GM23338 (cell line): ENCODE data around the gene LRP10. TPM values are rescaled to one million over a fixed set of nuclear protein-coding genes. Genes with fewer than 3 reads are reported as not detected.

Source experiments
- ATAC-seq: fragments of 200-7000 bp; cut with Tn5 transposase; 3 replicates; pipeline ENCODE4 v1.9.1; 2020
- DNase-seq: peaks from one replicate; pipeline ENCODE4 v3.0.0-alpha.2; 2015; ENCODE audit warnings: low spot score
- H2AFZ ChIP-seq: fragments of 200-600 bp; sonication (generic); 2 replicates; pipeline ENCODE4 v1.8.0; 2016; ENCODE audit warnings: antibody characterized with exemption, mild to moderate bottlenecking, moderate library complexity
- H3F3A ChIP-seq: fragments of 200-600 bp; sonication (generic); replicated peaks from 2 replicates; pipeline ENCODE4 v1.8.0; 2017; ENCODE audit warnings: antibody characterized with exemption, mixed run types, low read depth
- H3K27ac ChIP-seq: fragments of 200-600 bp; sonication (generic); 2 replicates; pipeline ENCODE4 v1.6.1; 2016; ENCODE audit warnings: low read depth
- H3K27me3 ChIP-seq: fragments of 200-600 bp; sonication (generic); 2 replicates; pipeline ENCODE4 v1.8.0; 2016; ENCODE audit warnings: mild to moderate bottlenecking, mixed run types, moderate library complexity; ENCODE audit not compliant: insufficient read depth
- H3K36me3 ChIP-seq: fragments of 200-600 bp; sonication (generic); 2 replicates; pipeline ENCODE4 v1.8.0; 2016; ENCODE audit warnings: mild to moderate bottlenecking; ENCODE audit not compliant: insufficient read depth
- H3K4me1 ChIP-seq: fragments of 200-600 bp; sonication (generic); 2 replicates; pipeline ENCODE4 v1.8.0; 2016; ENCODE audit warnings: mild to moderate bottlenecking, moderate library complexity; ENCODE audit not compliant: insufficient read depth
- H3K4me2 ChIP-seq: fragments of 200-600 bp; sonication (generic); 2 replicates; pipeline ENCODE4 v1.7.1; 2017; ENCODE audit warnings: mixed run types
- H3K4me3 ChIP-seq: fragments of 200-600 bp; sonication (generic); 2 replicates; pipeline ENCODE4 v1.6.1; 2016; ENCODE audit warnings: mixed run types
- H3K79me2 ChIP-seq: fragments of 200-600 bp; sonication (generic); replicated peaks from 2 replicates; pipeline ENCODE4 v1.8.0; 2017; ENCODE audit warnings: mild to moderate bottlenecking; ENCODE audit not compliant: insufficient read depth
- H3K9me2 ChIP-seq: fragments of 200-600 bp; sonication (generic); 2 replicates; pipeline ENCODE4 v1.8.0; 2017; ENCODE audit not compliant: insufficient read depth
- H4K20me1 ChIP-seq: fragments of 200-600 bp; sonication (generic); replicated peaks from 2 replicates; pipeline ENCODE4 v1.8.0; 2017; ENCODE audit warnings: mild to moderate bottlenecking; ENCODE audit not compliant: insufficient read depth
- H3K27ac Mint-ChIP-seq: 2 replicates; pipeline ENCODE4 v1.8.0; 2020; ENCODE audit warnings: inconsistent platforms, mild to moderate bottlenecking, moderate library complexity, mixed read lengths
- H3K27me3 Mint-ChIP-seq: 3 replicates; pipeline ENCODE4 v1.8.0; 2022; ENCODE audit warnings: low read depth, mild to moderate bottlenecking, moderate library complexity, mixed read lengths, inconsistent platforms; ENCODE audit not compliant: insufficient read depth, poor library complexity
- H3K36me3 Mint-ChIP-seq: 3 replicates; pipeline ENCODE4 v1.8.0; 2021; ENCODE audit warnings: low read depth, mild to moderate bottlenecking, inconsistent platforms, moderate library complexity, mixed read lengths
- H3K4me1 Mint-ChIP-seq: 3 replicates; pipeline ENCODE4 v1.8.0; 2020; ENCODE audit warnings: mild to moderate bottlenecking, inconsistent platforms, mixed read lengths
- H3K4me3 Mint-ChIP-seq: 3 replicates; pipeline ENCODE4 v1.8.0; 2021; ENCODE audit warnings: moderate library complexity, mild to moderate bottlenecking, inconsistent platforms, mixed read lengths
- H3K9me3 Mint-ChIP-seq: 3 replicates; pipeline ENCODE4 v1.8.0; 2020; ENCODE audit warnings: moderate library complexity, mild to moderate bottlenecking, inconsistent platforms, mixed read lengths
- CREB1 ChIP-seq: fragments of 250-450 bp; sonication (Bioruptor Pico); IDR thresholded peaks from 2 replicates; pipeline ENCODE4 v1.5.0; 2020; ENCODE audit warnings: low read depth, mild to moderate bottlenecking, moderate library complexity
- CTCF ChIP-seq, 2 experiments: fragments of 200-600 bp in 1 of 2; sonication (generic) in 1 of 2; conservative IDR thresholded peaks; 2 replicates each; pipeline versions ENCODE4 v1.5.1 to v1.6.1; 2016 to 2017; ENCODE audit warnings: antibody characterized with exemption in 2 of 2, low read depth in 2 of 2, mild to moderate bottlenecking in 2 of 2, moderate library complexity in 1 of 2
- ETS1 ChIP-seq: IDR thresholded peaks from 2 replicates; pipeline ENCODE4 v1.6.1; 2016; ENCODE audit warnings: antibody characterized with exemption
- EZH2 ChIP-seq: fragments of 200-600 bp; sonication (generic); IDR thresholded peaks from one replicate; pipeline ENCODE4 v1.8.0; 2017; ENCODE audit warnings: antibody characterized with exemption, mild to moderate bottlenecking, low read depth; ENCODE audit not compliant: unreplicated experiment
- EZH2phosphoT487 ChIP-seq: fragments of 200-600 bp; sonication (generic); IDR thresholded peaks from one replicate; pipeline ENCODE4 v1.8.1; 2018; ENCODE audit warnings: antibody characterized with exemption; ENCODE audit not compliant: unreplicated experiment
- JUNB ChIP-seq: IDR thresholded peaks from one replicate; pipeline ENCODE4 v1.6.1; 2016; ENCODE audit warnings: antibody characterized with exemption; ENCODE audit not compliant: unreplicated experiment
- NANOG ChIP-seq: IDR thresholded peaks from 2 replicates; pipeline ENCODE4 v1.6.1; 2016; ENCODE audit warnings: antibody characterized with exemption, borderline replicate concordance
- POLR2AphosphoS5 ChIP-seq: IDR thresholded peaks from 2 replicates; pipeline ENCODE4 v1.6.1; 2016; ENCODE audit warnings: antibody characterized with exemption, low read depth
- STAT1 ChIP-seq: IDR thresholded peaks from one replicate; pipeline ENCODE4 v1.6.1; 2016; ENCODE audit warnings: antibody characterized with exemption; ENCODE audit not compliant: unreplicated experiment
- ZNF114 ChIP-seq: fragments of 250-450 bp; sonication (Bioruptor Pico); IDR thresholded peaks from 2 replicates; pipeline ENCODE4 v1.5.0; 2020; ENCODE audit warnings: mild to moderate bottlenecking, moderate library complexity
- ZNF331 ChIP-seq: fragments of 250-450 bp; sonication (Bioruptor Pico); IDR thresholded peaks from 2 replicates; pipeline ENCODE4 v1.5.0; 2020; ENCODE audit warnings: low read depth, mild to moderate bottlenecking, moderate library complexity
- polyA plus RNA-seq: library from polyadenylated mRNA; unstranded; fragments of >200 nt; fragmentation: Nextera tagmentation; extraction: Ambion mirVana; gene quantifications from 2 replicates; pipeline ENCODE4 v1.2.1, GENCODE V29; 2016
- total RNA-seq: library from RNA; depleted of rRNA; stranded (reverse); fragments of >200 nt; shearing (Covaris generic); gene quantifications from 2 replicates; pipeline ENCODE4 v1.2.3, GENCODE V29; 2014
- TF ChIP-seq, protein P1 (sequence below): fragments of 250-450 bp; sonication (Bioruptor Pico); IDR thresholded peaks from 2 replicates; pipeline ENCODE4 v1.5.0; 2020; ENCODE audit warnings: mild to moderate bottlenecking, moderate library complexity
- TF ChIP-seq, protein P2 (sequence below): IDR thresholded peaks from one replicate; pipeline ENCODE4 v1.6.1; 2018; ENCODE audit warnings: antibody characterized with exemption; ENCODE audit not compliant: unreplicated experiment

LRP10 gene
- total and polyA plus RNA-seq, 2 experiments from 2014 or later = 6.4 to 18.1 TPM

DNA sequence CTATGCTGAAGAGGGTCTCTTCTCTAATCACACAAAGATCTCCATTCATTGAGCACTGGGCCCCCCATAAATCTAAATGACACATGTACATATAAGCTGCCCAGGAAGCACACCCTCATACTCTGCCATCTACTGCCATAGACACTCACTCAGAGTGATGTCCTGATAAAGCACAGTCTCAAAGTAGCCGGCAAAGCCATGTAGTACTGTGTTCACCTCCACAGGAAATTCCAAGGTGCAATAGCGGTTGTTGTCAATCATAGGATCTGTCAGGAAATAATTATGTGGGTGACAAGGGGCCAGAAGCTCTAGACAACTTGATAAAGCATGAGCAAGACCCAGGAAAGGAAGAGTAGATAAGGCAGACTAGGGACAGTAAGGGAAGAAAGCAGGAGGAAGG is 50.8 kb downstream of the LRP10 start:
- Mint-ChIP-seq H3K27ac (no peak overlapping the region), H3K4me3 (no peak overlapping the region), H3K27me3 (peaks cover 14% of the 10 kb centered on the region), H3K36me3 (peaks cover 77% of the 10 kb centered on the region), H3K9me3 (no peaks in the 10 kb centered on the region; the same call in 2 of the 3 replicates), H3K4me1 (peaks cover 11% of the 10 kb centered on the region; the same call in 2 of the 3 replicates)
- H3K27me3 ChIP-seq = no peaks in the 10 kb centered on the region
- H3F3A ChIP-seq = peaks cover 14% of the 10 kb centered on the region
- H3K4me3 ChIP-seq = no peak overlapping the region
- no peak overlapping the region for H3K4me2 ChIP-seq
- no peaks in the 10 kb centered on the region for H3K9me2 ChIP-seq
- no peak overlapping the region for H2AFZ ChIP-seq
- H3K79me2 ChIP-seq = peaks cover 19% of the 10 kb centered on the region
- no peak overlapping the region for H3K27ac ChIP-seq
- no peak for DNase-seq
- H3K36me3 ChIP-seq = peaks cover 63% of the 10 kb centered on the region
- peaks cover 3% of the 10 kb centered on the region; the same call in 1 of the 2 replicates for H4K20me1 ChIP-seq
- no peak for ATAC-seq
- peaks cover 9% of the 10 kb centered on the region for H3K4me1 ChIP-seq
- TF ChIP-seq STAT1 = no peak
- no peak for TF ChIP-seq POLR2AphosphoS5
- no peak for TF ChIP-seq JUNB
- TF ChIP-seq ZNF114 = no peak
- TF ChIP-seq EZH2phosphoT487 = no peak
- TF ChIP-seq NANOG = no peak
- TF ChIP-seq CTCF (conservative IDR thresholded peaks at IDR 0.05; ENCODE audit: low read depth in 2 of 2) = no peak
- TF ChIP-seq, protein P1, sequence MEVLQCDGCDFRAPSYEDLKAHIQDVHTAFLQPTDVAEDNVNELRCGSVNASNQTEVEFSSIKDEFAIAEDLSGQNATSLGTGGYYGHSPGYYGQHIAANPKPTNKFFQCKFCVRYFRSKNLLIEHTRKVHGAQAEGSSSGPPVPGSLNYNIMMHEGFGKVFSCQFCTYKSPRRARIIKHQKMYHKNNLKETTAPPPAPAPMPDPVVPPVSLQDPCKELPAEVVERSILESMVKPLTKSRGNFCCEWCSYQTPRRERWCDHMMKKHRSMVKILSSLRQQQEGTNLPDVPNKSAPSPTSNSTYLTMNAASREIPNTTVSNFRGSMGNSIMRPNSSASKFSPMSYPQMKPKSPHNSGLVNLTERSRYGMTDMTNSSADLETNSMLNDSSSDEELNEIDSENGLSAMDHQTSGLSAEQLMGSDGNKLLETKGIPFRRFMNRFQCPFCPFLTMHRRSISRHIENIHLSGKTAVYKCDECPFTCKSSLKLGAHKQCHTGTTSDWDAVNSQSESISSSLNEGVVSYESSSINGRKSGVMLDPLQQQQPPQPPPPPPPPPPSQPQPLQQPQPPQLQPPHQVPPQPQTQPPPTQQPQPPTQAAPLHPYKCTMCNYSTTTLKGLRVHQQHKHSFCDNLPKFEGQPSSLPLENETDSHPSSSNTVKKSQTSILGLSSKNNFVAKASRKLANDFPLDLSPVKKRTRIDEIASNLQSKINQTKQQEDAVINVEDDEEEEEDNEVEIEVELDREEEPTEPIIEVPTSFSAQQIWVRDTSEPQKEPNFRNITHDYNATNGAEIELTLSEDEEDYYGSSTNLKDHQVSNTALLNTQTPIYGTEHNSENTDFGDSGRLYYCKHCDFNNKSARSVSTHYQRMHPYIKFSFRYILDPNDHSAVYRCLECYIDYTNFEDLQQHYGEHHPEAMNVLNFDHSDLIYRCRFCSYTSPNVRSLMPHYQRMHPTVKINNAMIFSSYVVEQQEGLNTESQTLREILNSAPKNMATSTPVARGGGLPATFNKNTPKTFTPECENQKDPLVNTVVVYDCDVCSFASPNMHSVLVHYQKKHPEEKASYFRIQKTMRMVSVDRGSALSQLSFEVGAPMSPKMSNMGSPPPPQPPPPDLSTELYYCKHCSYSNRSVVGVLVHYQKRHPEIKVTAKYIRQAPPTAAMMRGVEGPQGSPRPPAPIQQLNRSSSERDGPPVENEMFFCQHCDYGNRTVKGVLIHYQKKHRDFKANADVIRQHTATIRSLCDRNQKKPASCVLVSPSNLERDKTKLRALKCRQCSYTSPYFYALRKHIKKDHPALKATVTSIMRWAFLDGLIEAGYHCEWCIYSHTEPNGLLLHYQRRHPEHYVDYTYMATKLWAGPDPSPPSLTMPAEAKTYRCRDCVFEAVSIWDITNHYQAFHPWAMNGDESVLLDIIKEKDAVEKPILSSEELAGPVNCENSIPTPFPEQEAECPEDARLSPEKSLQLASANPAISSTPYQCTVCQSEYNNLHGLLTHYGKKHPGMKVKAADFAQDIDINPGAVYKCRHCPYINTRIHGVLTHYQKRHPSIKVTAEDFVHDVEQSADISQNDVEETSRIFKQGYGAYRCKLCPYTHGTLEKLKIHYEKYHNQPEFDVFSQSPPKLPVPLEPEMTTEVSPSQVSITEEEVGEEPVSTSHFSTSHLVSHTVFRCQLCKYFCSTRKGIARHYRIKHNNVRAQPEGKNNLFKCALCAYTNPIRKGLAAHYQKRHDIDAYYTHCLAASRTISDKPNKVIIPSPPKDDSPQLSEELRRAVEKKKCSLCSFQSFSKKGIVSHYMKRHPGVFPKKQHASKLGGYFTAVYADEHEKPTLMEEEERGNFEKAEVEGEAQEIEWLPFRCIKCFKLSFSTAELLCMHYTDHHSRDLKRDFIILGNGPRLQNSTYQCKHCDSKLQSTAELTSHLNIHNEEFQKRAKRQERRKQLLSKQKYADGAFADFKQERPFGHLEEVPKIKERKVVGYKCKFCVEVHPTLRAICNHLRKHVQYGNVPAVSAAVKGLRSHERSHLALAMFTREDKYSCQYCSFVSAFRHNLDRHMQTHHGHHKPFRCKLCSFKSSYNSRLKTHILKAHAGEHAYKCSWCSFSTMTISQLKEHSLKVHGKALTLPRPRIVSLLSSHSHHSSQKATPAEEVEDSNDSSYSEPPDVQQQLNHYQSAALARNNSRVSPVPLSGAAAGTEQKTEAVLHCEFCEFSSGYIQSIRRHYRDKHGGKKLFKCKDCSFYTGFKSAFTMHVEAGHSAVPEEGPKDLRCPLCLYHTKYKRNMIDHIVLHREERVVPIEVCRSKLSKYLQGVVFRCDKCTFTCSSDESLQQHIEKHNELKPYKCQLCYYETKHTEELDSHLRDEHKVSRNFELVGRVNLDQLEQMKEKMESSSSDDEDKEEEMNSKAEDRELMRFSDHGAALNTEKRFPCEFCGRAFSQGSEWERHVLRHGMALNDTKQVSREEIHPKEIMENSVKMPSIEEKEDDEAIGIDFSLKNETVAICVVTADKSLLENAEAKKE (CRISPR knock-in tag) = no peak
- no peak for TF ChIP-seq EZH2
- no peak for TF ChIP-seq ZNF331 (CRISPR knock-in tag)
- no peak for TF ChIP-seq ETS1
- TF ChIP-seq CREB1 = no peak
- TF ChIP-seq, protein P2, sequence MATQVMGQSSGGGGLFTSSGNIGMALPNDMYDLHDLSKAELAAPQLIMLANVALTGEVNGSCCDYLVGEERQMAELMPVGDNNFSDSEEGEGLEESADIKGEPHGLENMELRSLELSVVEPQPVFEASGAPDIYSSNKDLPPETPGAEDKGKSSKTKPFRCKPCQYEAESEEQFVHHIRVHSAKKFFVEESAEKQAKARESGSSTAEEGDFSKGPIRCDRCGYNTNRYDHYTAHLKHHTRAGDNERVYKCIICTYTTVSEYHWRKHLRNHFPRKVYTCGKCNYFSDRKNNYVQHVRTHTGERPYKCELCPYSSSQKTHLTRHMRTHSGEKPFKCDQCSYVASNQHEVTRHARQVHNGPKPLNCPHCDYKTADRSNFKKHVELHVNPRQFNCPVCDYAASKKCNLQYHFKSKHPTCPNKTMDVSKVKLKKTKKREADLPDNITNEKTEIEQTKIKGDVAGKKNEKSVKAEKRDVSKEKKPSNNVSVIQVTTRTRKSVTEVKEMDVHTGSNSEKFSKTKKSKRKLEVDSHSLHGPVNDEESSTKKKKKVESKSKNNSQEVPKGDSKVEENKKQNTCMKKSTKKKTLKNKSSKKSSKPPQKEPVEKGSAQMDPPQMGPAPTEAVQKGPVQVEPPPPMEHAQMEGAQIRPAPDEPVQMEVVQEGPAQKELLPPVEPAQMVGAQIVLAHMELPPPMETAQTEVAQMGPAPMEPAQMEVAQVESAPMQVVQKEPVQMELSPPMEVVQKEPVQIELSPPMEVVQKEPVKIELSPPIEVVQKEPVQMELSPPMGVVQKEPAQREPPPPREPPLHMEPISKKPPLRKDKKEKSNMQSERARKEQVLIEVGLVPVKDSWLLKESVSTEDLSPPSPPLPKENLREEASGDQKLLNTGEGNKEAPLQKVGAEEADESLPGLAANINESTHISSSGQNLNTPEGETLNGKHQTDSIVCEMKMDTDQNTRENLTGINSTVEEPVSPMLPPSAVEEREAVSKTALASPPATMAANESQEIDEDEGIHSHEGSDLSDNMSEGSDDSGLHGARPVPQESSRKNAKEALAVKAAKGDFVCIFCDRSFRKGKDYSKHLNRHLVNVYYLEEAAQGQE = no peak
